Activated CD4-positive, alpha-beta T cell treated with anti-CD3 and anti-CD28 coated beads for 4 hours (primary cell): ENCODE data around the gene TMC3.
"Not testable (repeated sequence)": the region's sequence is repeated elsewhere in the genome, so short reads cannot be mapped to it uniquely, and the experiment has no call there.

ENCODE experiments used
- DNase-seq, 2 donors: peaks; one replicate each; pipeline ENCODE4 v3.0.0-alpha.2; 2020

The TMC3 gene

DNA sequence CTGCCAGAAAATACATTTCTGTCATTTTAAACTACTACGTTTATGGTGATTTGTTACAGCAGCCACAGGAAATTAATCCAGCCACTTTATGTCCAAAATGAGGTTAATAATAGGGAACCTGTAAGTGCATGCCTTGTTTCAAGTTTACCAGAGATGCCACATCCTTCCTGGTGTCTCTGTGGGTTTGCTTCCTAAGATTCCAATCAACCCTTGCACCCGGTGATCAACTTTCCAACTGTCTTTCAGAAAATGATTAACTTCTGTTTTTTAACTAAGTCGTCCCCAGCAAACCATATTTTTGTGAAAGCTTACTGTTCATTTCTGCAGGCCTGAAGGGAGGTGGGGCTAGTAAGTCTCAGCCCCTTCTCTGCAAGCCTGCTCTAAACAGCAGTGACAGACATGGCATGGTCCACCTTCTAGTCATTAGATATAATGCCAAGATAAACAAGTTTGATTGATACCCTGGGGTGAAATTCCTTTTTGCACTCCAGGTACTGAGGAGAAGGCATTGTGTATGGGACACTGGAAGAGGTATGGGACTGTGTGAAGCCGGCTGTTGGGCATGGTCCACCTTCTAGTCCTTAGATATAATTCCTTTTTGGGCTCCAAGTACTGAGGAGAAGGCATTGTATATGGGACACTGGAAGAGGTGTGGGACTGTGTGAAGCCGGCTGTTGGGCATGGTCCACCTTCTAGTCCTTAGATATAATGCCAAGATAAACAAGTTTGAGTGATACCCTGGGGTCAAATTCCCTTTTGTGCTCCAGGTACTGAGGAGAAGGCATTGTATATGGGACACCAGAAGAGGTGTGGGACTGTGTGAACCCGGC lies 11.1 kb upstream of the TMC3 start:
- no peak for DNase-seq

DNA sequence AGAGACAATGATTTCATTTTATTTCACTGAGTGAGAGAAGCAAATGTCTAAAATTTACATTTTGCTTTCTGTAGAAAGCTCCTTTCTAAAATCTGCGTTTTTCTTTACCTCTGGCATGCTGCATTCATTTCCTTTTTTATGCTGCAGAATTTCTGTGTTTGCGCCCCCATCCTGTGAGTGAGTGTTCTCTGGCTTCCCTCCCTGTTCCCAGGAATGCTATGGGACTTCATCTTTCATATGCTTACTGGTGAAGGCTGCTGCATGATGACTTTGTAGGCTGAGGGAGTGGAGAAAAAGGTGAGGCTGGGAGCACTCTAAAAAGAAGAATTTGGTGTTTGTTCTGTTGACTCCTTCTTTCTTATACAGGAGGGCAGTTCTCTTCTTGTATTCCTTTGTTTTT lies 7.7 kb upstream of the TMC3 start:
- no peak for DNase-seq

GRCh38 chr15:81380668-81381067 lies 6.7 kb upstream of the TMC3 start:
- DNase-seq: no peak

GRCh38 chr15:81380203-81380602 lies 6.2 kb upstream of the TMC3 start:
- DNase-seq: no peak

- no peak for DNase-seq
Measured at GRCh38 chr15:81379269-81379668, 5.3 kb upstream of the TMC3 start.

DNA sequence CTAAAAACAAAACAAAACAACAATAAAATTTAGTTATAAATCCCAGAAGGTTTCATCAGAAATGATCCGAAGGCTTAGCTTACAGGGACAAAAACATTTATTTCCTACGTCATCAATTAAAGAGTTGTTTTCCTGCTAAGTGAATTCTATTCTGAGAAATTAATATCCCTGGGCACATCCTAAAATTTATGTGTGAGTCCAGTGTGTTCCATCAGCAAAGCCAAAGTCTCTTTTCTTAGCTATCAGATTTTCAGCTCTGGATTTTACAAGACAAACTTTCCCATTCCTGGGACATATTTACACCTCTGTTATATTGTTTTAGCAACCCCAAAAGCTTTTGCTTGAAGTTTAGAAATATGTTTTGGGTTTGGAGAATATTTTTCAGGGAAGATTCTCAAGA lies 4.4 kb upstream of the TMC3 start:
- no peak for DNase-seq

DNA sequence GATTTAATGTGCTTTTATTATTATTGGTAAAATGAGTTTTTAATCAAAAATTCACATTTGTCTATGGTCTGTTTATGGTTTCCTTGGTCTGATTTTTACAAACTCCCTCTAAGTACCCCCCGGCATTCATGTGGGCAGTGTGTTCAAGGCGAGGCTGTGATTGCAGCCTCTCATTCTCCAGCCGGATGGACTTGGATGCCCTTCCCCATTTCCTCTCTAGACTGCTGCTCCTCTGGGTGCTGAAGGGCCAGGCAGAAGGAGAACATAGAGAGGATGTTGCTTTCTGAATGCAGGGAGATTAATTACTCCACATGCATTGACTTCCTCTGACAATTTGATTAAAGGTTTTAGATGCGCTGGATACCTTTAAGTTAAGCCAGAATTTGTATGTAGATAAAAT lies 3.9 kb upstream of the TMC3 start:
- no peak for DNase-seq

GRCh38 chr15:81376231-81376630 lies 2.2 kb upstream of the TMC3 start:
- DNase-seq: no peak

GRCh38 chr15:81375461-81375860 lies 1.4 kb upstream of the TMC3 start:
- DNase-seq: no peak

- no peak for DNase-seq
Measured at GRCh38 chr15:81373176-81373575, 837 bp downstream of the TMC3 start.

DNA sequence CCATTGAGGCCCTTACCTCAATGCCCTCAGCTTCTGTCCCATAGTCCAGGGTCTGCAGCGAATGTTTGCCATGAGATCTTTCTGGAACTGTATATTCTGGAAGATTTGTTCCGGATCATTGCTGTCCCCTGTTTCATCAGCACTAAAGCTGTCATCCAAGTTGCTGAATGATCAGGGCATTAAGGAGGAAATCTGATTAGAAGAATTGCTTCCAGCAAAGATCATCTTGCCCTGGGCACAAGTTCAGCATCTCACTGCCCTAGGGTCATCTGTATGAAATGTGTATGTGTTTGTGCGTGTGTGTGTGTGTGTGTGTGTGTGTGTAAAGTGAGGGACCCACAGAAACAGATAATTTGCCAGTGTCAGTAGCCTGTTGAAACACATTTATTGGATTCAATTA lies 1.4 kb downstream of the TMC3 start:
- no peak for DNase-seq

DNA sequence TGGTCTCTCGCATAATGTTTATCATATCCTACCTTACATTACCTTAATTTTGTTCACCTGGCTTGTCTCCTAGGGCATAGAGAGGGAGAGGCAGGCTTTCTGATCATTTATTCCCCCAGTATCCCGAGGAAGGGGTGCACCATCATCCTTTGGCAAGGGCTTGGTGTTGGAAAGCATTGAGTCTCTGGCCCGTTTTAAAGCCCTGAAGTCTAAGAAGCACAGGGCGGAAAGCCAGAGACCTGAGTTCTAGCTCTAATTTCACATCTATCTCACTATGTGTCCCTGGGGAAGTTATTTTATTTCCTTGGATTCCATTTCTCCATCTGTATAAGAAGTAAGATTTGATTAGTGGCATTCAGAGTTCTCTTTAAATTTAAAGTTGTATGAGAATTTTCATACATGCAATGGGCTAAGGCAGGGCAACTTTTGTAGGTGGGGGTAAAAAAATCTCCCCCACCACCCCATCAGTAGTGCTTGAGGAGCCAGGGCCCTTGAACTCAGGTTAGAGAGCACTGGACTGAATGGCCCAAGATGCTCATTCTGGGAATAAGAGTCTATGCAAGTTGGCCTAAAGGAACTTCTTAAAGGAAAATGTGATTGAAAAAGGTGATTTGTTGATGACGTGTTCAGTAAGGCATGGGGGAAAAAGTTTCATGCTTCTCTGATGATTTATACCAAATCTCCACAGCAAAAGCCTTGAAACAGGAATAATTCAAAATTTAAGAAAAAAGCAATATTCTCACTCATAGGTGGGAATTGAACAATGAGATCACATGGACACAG lies 10.1 kb downstream of the TMC3 start:
- DNase-seq: no peak

DNA sequence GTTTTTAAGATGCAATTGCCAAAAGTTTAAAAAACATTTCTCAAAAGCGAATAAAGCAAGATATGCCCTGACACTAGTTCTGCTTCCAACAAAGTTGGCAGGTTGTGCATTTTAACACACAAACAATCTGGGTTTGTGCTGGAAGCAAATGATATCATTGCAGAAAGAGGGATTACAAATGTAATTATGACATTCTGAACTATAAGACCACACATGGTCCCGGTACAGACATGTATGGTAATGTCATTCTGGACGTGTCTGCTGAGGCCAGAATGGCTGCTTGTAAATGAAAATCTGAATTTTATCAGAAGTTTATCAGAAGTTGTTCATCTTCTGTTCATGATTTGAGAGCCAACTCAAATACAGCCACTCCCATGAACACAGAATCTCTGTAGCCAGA lies 10.7 kb downstream of the TMC3 start:
- DNase-seq: no peak

GRCh38 chr15:81362790-81363189 lies 11.2 kb downstream of the TMC3 start:
- no peak for DNase-seq

DNA sequence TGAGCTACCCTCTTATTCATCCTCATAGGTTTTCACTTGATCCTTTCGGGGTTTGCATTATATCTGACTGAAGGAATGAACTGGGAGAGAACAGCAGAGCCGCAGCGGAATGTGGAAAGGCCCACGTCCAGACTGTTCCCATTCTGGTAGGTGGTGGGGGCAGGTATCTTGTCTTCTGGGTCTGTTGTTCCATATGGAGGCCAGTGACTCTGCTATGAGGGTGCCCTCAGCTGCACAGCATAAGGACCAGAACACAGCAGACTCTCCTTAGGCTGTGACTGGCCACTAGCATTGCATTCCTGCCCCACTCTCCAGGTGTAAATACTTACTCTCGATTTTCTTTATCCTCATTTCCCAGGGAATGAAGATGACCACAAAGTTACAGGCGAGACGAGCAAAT lies 12.1 kb downstream of the TMC3 start:
- DNase-seq: no peak

DNA sequence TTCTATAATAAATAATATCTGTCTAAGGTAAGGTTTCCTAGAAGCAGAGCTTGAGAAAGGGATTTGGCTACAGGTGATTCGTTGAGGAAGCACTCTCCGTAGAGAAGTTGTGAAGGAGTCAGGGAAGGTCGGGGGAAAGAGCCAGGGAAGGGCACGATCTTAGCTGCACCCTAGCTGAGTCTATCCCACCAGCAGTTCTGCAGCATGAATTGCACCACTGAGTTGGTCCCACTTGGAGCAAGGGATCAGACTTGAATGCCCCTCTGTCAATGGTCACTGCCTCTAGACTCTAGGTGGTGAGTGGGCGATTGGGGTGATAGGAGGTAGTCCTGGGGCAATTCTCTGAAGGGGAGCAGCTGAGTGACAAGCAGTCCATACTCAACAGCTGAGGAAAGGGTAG lies 13.5 kb downstream of the TMC3 start:
- DNase-seq: no peak

- DNase-seq: no peak
Measured at GRCh38 chr15:81358248-81358647, 15.8 kb downstream of the TMC3 start.

- DNase-seq: no peak
Measured at GRCh38 chr15:81357180-81357686, 16.8 kb downstream of the TMC3 start.

- no peak for DNase-seq
Measured at GRCh38 chr15:81356252-81356651, 17.8 kb downstream of the TMC3 start.

- no peak for DNase-seq
Measured at GRCh38 chr15:81351651-81352050, 22.4 kb downstream of the TMC3 start.

DNA sequence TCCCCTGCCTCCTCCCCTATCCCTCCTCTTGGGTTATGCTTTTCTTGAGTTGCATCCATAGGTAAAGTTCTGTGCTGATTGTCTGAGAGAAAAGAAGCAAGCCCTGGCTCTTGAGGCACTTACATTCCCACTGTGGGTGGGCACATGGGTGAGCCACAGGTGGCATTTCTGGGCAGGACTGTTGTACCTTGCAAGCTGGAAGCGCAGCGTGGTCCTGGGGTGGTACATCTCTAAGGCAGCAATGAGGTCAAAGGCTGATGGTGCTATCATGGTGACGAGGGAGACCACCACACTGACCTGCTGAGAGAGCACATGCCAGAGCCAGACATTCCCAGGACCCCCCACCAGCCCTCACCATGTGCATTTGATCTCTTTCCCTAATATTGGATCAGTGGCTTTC lies 24.7 kb downstream of the TMC3 start:
- no peak for DNase-seq

DNA sequence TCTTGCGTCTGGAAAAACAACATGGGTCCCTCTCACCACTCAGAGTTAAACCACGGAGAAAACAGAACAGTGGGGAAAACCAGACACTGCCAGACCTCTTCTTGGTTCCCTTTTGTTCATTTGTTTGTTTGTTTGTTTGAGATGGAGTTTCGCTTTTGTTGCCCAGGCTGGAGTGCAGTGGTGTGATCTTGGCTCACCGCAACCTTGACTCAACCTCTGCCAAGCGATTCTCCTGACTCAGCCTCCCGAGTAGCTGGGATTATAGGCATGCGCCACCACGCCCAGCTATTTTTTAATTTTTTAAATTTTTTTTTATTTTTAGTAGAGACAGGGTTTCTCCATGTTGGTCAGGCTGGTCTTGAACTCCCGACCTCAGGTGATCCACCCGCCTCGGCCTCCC lies 25.3 kb downstream of the TMC3 start:
- DNase-seq: not testable (repeated sequence)

GRCh38 chr15:81347910-81348309 lies 26.1 kb downstream of the TMC3 start:
- no peak for DNase-seq

GRCh38 chr15:81346611-81347010 lies 27.4 kb downstream of the TMC3 start:
- DNase-seq: no peak
